ENCODE data around the gene AQP2. TPM values are rescaled to one million over a fixed set of nuclear protein-coding genes. Genes with fewer than 3 reads are reported as not detected.

Gene AQP2
- total RNA-seq, 1 experiment from 2014 or later = not detected

GRCh38 chr12:49936925-49937324 lies 13.6 kb upstream of the AQP2 start (continued):
- TF ChIP-seq REST (IDR thresholded peaks at IDR 0.05; ENCODE audit: low read depth) (no peak), JUND (IDR thresholded peaks at IDR 0.05) (no peak), POLR2AphosphoS5 (IDR thresholded peaks at IDR 0.05; ENCODE audit: low read depth, low read length) (no peak), MAX (IDR thresholded peaks at IDR 0.05) (no peak)

GRCh38 chr12:49937639-49938300 lies 12.8 kb upstream of the AQP2 start:
- intact Hi-C loops (cut with micrococcal nuclease) = no loop called here
- Histone ChIP-seq H4K20me1 (ENCODE audit: insufficient read depth) (no peaks in the 10 kb centered on the region), H3K9me2 (ENCODE audit: insufficient read depth) (no peaks in the 10 kb centered on the region), H3K4me3 (replicated peaks in 1 of 2; ENCODE audit: low read depth in 1 of 2, low read length in 2 of 2) (no peak overlapping the region), H3K9me3 (ENCODE audit: control insufficient read depth in 1 of 2, insufficient read depth in 1 of 2, low read depth in 1 of 2, low read length in 2 of 2) (no peaks in the 10 kb centered on the region), H3K79me2 (ENCODE audit: insufficient read depth, low read length) (no peaks in the 10 kb centered on the region), H3K27ac (ENCODE audit: low read depth, low read length) (no peak overlapping the region), H3K9ac (ENCODE audit: low read length) (no peak overlapping the region), H3K4me1 (ENCODE audit: control insufficient read depth in 1 of 2, insufficient read depth in 2 of 2, low read length in 2 of 2) (no peaks in the 10 kb centered on the region; a peak in 2 of 4 replicates), H3K4me2 (ENCODE audit: low read length) (no peak overlapping the region), H3K36me3 (ENCODE audit: control insufficient read depth in 1 of 2, insufficient read depth in 2 of 2, low read length in 2 of 2) (no peaks in the 10 kb centered on the region), H3K27me3 (ENCODE audit: insufficient read depth, low read length) (no peaks in the 10 kb centered on the region), H2AFZ (ENCODE audit: low read depth, low read length, poor library complexity, severe bottlenecking) (no peak overlapping the region)
- BruUV-seq (replicated peaks) = no TSS peak
- DNase-seq (ENCODE audit: low read depth, low spot score) (no peak), ATAC-seq (peak; percentile 25; the same call in 1 of the 2 replicates)
- ChIA-PET RAD21 (ENCODE audit: low non-redundant PET in 1 of 2, low total read pairs in 2 of 2, uncharacterized antibody in 2 of 2, unreplicated experiment in 2 of 2) (no interaction called here), CTCF (interaction anchor here (8.3 kb wide), 1 partner anchor 8 kb away, joined by 44 read pairs; no protein-coding TSS in a partner anchor), POLR2A (no interaction called here)
- TF ChIP-seq RAD21 (IDR thresholded peaks at IDR 0.05; ENCODE audit: low read depth) = no peak
- no peak for TF ChIP-seq ZNF274 (IDR thresholded peaks at IDR 0.05; ENCODE audit: low read depth, low read length)
- TF ChIP-seq FOSL1 (IDR thresholded peaks at IDR 0.05; ENCODE audit: low read depth) = no peak
- no peak for TF ChIP-seq EGR1 (IDR thresholded peaks at IDR 0.05; ENCODE audit: low read depth)
- no peak for TF ChIP-seq CEBPB (IDR thresholded peaks at IDR 0.05; ENCODE audit: low read depth)
- TF ChIP-seq TCF7L2 (IDR thresholded peaks at IDR 0.05; ENCODE audit: borderline replicate concordance, extremely low read depth, insufficient read depth, insufficient read length) = no peak
- TF ChIP-seq SIN3A (IDR thresholded peaks at IDR 0.05; ENCODE audit: low read depth) = no peak
- no peak for TF ChIP-seq MAX (IDR thresholded peaks at IDR 0.05)
- no peak for TF ChIP-seq ATF3 (IDR thresholded peaks at IDR 0.05)
- TF ChIP-seq EZH2 (IDR thresholded peaks at IDR 0.05) = no peak
- TF ChIP-seq SRF (IDR thresholded peaks at IDR 0.05; ENCODE audit: low read depth) = no peak
- no peak for TF ChIP-seq REST (IDR thresholded peaks at IDR 0.05; ENCODE audit: low read depth)
- no peak for TF ChIP-seq ELF1 (IDR thresholded peaks at IDR 0.05; ENCODE audit: borderline replicate concordance, low read depth)
- TF ChIP-seq EZH2phosphoT487 (IDR thresholded peaks at IDR 0.05; ENCODE audit: borderline replicate concordance) = no peak
- TF ChIP-seq YY1 (IDR thresholded peaks at IDR 0.05; ENCODE audit: extremely low read depth, insufficient replicate concordance, low read depth, low read length) = no peak
- TF ChIP-seq CBX3 (IDR thresholded peaks at IDR 0.05; ENCODE audit: low read depth) = no peak
- no peak for TF ChIP-seq POLR2AphosphoS5 (IDR thresholded peaks at IDR 0.05; ENCODE audit: low read depth, low read length)

Measured in HCT116 (cell line).